NOMO-1 treated with DMSO at 0.1 percent for 48 hours (cell line): ENCODE results near the gene RAF1.

Experiments
- DNase-seq: peaks from one replicate; lab custom pipeline; 2025; ENCODE audit not compliant: unreplicated experiment; lab: John Stamatoyannopoulos, UW

The RAF1 gene

DNA sequence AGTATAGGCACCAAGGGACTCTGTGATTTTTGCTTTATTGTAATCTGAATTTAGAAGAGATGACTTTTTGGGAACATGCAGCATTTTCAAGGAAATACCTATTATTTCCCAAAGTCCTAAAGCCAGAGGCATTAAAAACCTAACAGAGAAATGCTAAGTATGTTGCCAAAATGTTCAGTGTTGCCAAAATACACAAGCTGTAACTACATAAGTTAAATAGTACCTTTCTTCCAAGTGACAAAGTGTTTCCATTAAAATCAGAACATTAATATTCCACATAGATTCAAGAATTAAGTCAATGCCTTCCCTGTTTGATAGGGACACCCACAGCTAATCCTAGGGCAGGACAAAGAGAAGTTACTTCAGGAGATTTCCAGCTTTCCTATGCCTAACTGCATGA, 65.0 kb downstream of the RAF1 start:
- no peak for DNase-seq

DNA sequence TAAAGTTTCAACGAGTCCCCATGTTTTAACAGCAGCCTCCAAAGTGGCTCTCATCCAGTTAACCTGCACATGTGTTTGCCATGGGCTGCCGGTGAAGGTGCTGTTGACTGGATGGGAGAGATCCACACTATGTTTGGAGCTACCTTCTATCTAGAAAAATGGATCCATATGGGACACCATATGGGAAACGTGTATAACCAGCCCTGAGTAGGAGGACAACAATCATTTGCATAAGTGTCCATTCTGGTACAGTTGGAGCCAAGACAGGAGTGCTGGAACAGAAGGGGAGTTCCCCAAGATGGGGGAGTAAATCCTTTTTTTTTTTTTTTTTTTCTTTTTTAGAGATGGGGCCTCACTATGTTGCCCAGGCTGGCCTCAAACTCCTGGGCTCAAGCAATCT, 70.4 kb downstream of the RAF1 start:
- DNase-seq: no peak

DNA sequence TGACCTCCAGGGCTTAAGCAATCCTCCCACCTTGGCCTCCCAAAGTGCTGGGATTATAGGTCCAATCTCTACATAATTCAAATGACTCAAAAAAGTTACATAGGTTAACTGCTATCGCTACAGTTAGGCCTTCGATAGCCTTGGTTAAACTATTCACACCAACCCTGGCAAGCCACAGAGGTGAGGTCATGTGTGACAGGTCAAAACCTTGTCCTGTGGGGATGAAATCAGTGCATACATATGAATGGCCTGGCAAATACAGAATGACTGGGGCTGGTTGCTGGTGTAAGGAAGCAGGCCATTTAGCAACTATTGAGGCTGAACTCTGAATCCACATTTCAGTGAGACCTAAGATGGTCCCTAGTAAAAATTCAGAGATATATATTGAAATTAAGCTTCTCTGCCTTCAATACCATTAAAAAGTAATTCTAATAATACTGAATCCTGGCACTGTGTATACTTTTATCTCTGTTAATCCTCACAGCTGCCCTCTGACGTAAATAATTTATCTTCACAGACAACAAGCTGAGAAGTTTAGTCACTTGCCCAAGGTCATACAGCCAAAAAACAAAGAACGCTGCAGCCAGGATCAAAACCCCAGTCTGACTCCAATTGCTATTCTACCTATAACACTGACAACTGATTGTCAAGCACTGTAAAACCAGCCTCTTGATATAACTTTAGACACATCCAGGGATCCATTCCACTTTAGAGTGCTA, 71.8 kb downstream of the RAF1 start:
- DNase-seq: no peak

DNA sequence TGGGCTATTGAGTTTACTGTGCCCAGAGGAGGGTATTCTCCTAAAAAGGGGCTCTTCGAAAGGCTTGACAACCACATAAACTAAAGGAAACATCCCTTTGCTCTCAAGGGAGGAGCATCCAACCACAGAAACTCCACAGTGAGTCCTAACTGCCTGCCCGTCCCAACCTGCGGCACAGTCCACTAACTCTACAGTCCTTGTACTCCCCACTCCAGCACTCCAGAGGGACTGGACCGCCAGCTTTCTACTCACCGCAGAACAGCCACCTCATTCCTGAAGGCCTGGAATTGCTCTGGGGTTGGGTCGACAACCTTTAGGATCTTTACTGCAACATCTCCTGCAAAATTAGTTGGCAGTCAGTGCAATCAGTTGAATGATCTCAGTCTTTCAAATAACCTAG, 72.5 kb downstream of the RAF1 start:
- no peak for DNase-seq

DNA sequence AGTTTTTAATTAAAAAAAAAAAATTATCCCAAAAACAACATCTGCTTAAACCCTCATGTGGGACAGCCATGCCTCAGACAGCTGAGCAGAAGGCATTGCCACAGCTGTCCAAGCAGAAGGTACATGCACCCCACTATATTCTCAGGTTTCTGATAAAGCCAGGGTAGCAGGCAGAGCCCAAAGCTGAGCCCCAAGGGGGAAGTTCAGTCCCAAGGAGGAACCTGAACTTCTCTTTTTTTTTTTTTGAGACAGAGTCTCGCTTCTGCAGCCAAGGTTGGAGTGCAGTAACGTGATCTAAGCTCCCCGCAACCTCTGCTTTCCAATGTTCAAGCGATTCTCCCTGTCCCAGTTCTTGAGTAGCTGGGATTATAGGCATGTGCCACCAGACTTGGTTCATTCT, 73.8 kb downstream of the RAF1 start:
- DNase-seq: peak; percentile 47

DNA sequence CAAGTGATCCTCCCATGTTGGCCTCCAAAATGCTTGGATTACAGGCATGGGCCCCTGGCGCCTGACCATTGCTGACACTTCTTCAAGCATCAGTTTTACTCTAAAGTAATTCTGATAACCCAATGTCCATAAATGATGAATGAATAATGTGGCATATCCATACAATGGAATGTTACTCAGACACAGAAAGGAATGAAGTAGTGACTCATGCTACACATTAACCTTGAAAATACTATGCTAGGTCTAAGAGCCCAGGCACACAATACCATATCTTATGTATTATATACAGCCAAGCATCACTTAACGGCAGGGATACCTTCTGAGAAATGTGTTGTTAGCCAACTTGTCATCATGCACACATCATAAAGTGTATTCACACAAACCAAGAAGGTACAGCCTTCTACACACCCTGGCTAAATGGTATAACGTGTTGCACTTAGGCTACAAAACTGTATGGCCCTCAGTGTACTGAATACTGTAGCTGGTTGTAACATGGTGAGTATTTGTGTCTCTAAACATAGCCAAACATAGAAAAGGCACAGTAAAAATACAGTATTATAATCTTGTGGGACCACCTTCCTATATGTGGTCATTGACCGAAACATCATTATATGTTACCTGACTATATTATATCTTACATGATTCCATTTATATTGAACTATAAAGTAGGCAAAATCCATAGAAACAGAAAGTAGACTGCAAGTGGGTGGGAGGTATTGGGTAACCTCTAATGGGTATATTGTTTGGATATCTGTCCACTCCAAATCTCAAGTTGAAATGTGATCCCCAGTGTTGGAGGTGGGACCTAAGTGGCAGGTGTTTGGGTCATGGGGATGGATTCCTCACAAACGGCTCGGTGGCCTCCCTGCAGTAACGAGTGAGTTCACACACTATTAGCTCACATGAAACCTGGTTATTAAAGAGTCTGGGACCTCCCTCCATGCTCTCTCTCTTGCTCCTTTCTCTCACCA, 75.6 kb downstream of the RAF1 start:
- DNase-seq: no peak

DNA sequence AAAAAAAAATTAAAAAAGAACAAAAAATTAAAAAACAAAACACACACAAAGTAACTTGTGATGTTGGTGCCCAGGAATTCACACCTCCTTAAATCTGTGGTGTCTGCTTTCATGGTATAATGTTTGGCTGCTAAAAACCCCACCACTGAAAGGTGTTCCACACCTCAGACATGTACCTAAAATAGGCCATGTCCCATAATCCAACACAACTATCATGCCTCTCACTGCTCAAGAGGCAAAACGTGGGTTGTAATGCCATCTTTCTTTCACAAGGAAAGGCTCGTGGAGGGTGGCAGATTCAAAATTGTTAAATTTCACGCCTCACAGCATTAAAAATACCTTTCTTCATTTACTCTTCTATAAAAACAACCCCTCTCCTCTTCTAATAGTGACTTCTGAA, 77.5 kb downstream of the RAF1 start:
- DNase-seq: no peak

DNA sequence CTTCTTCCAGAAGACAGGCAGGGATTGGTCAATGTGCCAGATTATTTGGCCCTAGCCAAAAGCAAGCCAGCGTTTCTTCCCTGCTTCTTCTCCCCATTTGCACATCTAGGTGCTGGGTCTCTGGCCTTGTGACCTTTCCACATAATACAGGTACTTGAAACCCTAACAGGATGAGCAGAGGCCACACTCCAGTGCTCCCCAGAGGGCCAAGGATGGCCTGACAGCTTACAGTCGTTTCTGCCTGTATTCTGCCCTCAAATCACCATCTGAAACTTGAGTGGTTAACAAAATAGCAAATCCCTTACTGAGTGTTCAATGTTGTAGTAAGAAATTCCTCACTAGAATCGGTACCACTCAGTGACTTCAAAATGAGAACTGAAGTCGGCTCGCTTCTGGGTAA, 77.9 kb downstream of the RAF1 start:
- no peak for DNase-seq

DNA sequence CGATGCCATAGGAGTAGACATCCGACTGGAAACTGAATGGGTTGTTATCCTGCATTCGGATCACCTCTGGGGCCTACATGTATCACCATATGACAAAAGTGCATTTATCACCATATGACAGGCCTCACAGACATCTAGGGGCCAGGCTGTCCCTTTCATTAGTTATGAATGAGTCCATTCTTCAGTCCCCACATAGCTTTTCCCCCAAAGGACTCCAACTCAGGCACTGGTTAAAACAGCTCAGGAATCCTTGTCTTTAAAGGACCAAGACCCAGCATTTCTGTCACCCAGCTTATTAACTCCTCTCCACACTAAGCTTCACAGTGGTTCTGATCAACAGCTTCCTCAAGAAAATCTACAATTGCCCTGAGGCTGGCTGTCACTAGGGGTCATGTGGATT, 78.7 kb downstream of the RAF1 start:
- no peak for DNase-seq

DNA sequence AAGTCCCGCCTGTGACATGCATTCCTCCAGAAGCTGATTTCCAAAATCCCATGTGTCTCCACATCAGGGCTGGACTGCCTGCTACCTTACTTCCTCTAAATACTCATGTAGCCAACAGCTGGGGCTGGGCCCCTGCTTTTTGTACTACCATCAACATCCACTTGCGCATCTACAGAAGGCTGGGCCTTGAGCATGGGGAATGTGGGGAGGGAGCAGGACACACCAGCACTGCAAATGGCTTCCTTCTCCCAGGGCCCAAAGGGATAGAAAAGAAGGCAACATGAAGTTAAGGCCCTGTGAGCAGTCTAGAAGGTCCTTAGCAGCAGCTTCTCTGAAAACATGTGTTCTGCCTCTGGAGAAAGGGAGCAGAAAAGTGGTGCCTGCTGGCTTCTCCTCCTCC, 79.8 kb downstream of the RAF1 start:
- DNase-seq: no peak

DNA sequence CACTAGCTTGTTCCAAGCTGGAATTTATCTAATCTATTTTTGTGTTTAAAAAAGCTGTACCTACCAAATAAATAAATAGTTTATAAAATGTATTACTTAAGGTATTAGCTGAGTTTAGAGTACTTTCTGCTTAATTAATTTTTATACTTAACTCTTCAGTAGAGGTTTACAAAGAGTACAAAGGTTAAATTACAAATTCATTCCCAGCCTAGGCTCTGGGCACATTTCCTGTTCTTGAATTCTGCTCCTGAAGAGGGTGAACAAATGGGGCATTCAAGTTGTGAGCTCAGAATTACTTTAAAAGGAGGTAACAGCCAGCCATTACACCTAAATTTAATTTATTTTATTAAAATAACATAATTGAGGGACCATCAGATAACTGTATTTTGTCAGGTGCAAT, 80.6 kb downstream of the RAF1 start:
- DNase-seq: no peak

DNA sequence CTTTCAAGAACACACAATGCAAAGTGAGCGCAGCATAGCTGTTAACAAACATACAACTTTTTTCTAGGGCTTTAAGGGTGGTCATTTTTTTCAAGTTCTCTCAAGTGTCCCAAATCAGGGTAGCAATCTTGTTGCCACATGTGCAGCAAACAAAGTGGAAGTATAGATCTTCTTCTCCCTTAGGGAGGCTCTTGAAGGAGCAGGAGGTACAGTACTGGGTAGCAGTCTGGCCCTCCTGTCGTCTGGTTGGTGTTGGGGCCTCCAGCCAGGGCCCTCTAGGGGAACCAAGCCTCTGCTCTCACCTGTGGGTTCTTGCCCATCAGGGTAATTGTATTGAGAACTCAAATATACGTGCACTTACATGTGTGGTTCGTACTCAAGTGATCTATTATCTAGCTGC, 81.2 kb downstream of the RAF1 start:
- no peak for DNase-seq

DNA sequence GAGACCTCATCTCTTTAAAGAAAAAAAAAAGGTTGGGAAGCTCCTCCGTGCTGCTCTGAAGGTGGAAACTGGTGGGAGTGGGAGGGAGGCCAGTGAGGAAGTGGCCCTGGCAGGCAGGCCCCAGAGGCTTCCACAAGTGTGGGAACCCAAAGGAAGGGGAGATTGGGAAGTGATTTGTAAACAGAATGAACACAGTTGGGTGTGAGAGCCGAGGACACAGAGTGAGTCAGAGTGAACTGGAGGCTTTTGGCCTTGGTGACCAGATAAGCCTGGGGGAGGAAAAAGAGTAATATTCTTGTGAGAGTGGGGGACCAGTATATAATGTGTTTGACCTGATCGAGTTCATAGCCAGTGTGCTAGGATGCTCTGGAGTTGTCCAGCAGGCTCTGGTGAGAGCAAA, 84.0 kb downstream of the RAF1 start:
- no peak for DNase-seq

DNA sequence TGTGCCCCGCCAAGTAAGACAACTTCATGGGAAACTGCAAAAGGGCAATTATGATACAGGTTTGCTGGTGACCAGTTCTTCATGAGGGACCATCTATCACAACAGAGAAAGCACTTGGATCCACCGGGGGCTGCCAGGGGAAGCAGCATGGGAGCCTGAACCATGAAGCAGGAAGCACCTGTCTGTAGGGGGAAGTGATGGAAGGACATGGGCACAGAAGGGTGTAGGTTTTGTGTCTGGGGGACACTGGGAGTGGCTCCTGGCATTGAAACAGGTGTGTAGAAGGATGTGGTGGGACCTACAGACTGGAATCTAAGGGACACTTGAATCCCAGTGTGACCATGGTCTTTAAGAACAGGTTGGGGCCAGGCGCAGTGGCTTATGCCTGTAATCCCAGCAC, 84.5 kb downstream of the RAF1 start:
- DNase-seq: no peak

DNA sequence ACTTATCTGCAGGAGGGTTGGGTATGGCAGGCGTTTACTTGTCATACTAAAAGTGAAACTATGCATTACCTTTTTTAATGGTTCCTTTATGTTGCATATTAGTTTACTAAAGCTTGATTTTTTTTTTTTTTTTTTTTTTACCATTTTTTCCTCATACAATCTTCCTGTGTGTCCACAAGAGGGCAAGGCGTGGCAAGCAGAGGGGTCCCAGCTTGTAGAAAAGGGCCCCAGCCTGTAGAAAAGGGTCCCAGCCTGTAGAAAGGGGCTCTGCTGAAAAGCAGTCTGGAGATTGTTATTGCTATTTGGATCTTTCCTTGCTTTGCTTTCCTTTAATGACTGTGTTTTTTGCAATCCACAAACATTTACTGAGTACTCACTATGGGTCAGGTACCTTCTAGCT, 85.2 kb downstream of the RAF1 start:
- no peak for DNase-seq

DNA sequence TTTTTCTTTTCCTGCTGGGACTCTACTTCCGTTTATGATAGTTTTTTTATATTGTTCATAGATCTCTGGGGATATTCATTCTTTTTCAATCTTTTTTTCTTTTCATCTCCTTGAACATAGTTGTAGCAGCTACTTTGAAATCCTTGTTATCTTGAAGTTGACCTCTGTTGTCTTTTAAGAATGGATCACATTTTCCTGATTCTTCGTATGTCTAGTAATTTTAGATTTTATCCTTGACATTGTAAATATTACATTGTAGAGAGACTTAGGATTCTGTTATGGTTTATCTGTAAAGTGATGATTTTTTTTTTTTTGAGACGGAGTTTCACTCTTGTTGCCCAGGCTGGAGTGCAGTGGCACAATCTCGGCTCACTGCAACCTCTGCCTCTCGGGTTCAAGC, 86.5 kb downstream of the RAF1 start:
- no peak for DNase-seq

DNA sequence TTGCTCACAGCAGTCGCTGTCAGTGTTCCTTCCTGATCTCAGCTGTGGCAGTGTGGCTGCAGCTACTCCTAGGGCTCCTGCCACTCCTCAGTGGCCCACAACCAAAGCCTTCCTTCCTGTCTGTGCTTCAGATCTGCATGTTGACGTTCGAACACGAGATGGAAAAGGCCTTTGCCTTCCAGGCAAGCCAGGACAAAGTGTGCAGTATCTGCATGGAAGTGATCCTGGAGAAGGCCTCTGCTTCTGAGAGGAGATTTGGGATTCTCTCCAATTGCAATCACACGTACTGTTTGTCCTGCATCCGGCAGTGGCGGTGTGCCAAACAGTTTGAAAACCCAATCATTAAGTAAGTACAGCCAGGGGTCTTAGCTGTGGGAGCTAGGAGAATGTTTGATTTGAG, 89.3 kb downstream of the RAF1 start:
- no peak for DNase-seq

DNA sequence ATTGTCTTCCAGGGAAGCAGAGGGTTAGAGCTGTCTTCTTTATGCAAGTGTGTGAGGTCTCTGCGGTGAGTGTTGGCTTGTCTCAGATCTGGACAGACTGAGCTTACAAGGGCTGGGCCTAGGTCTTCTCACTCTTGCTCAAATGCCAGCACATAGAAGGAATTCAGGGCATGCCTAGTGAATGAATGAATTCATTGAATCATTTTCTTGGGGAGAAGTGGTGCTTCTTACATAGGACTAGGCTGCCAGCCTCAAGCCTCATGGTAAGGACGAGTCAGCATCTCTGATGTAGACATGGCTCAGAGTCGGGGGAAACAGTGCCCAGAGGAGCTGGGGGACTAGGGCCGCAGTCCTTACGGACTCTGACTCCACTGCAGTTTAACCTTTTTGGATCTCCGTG, 89.8 kb downstream of the RAF1 start:
- no peak for DNase-seq

DNA sequence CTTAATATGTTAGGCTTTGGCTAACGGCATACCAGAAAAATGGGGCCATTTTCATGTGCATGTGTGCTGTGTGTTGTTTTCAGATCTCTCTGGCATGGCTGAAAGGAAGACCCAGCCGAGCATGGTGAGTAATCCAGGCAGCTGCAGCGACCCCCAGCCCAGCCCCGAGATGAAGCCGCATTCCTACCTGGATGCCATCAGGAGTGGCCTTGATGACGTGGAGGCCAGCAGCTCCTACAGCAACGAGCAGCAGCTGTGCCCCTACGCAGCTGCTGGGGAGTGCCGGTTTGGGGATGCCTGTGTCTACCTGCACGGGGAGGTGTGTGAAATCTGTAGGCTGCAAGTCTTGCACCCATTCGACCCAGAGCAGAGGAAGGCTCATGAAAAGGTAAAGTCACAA, 91.9 kb downstream of the RAF1 start:
- no peak for DNase-seq

DNA sequence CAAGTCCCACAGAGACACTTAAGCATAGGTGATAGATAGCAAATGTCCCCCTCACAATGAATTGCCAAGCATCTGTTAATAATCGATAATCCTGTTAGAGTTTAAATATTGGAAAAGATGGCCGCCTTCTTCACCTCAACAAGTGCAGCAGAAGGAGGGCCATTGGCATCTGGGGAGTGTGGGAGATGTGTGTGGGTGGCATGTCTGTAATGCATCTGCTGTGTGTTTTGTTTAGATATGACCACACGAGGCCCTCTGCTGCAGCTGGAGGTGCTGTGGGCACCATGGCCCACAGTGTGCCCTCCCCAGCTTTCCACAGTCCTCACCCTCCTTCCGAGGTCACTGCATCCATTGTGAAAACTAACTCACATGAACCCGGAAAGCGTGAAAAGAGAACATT, 94.1 kb downstream of the RAF1 start:
- no peak for DNase-seq

DNA sequence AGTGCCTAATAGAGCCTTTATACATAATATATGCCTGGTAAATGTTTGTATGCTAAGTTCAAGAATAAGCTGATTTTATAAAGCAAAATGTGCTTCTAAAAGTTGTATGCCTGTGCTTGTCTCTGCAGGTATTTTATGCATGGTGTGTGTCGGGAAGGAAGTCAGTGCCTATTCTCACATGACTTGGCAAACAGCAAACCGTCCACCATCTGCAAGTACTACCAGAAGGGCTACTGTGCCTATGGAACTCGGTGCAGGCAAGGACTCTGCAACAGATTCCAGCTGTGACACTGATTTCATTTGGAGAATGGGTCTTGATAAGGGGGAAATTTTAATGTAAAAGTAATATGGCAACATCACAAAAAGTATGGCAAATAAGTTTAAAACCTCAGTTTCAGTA, 95.2 kb downstream of the RAF1 start:
- DNase-seq: no peak

DNA sequence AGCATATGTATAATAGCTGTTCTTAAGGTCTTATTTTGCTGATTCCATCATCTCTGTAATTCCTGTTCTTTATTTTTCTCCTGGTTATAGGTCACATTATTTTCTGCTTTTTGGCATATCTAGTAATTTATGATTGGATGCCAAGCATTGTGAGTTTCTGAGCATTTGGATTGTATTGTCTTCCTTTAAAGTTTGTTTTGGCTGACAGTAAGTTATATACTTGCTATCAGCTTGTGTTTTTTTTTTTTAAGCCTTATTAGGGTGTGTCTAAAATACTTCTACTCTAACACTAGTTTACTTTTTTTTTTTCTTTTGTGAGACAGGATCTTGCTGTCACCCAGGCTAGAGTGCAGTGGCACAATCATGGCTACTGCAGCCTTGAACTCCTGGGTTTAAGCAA, 96.9 kb downstream of the RAF1 start:
- no peak for DNase-seq

DNA sequence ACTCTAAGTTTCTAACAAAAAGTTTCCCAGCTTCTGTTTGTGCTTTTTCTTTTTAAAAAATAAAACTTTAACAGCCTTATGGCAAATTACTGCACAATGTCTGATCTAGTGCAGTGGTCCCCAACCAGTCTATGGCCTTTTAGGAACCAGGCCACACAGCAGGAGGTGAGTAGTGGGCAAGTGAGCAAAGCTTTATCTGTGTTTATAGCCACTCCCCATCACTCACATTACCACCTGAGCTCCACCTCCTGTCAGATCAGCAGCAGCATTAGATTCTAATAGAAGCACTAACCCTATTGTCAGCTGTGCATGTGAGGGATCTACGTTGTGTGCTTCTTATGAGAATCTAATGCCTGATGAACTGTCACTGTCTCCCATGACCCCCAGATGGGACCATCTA, 101.5 kb downstream of the RAF1 start:
- no peak for DNase-seq
